WERI-Rb-1 (cell line): ENCODE measurements around the gene STK11IP.

Experiments used
- DNase-seq: peaks from one replicate; pipeline ENCODE4 v3.0.0-alpha.2; 2020
- H3K27ac ChIP-seq: fragments of 250-450 bp; sonication (Bioruptor Pico); 2 replicates; pipeline ENCODE4 v1.5.1; 2020; ENCODE audit warnings: mild to moderate bottlenecking, moderate library complexity
- H3K27me3 ChIP-seq: fragments of 250-450 bp; sonication (Bioruptor Pico); 2 replicates; pipeline ENCODE4 v1.5.1; 2021; ENCODE audit warnings: mild to moderate bottlenecking, low read depth, moderate library complexity; ENCODE audit not compliant: insufficient read depth, severe bottlenecking
- H3K36me3 ChIP-seq: fragments of 250-450 bp; sonication (Bioruptor Pico); 2 replicates; pipeline ENCODE4 v1.5.1; 2020; ENCODE audit warnings: mild to moderate bottlenecking, moderate library complexity
- H3K4me3 ChIP-seq: 2 replicates; pipeline ENCODE4 v1.5.1; 2011; ENCODE audit warnings: low read depth, mild to moderate bottlenecking, control low read depth, low read length
- H3K9me3 ChIP-seq: fragments of 250-450 bp; sonication (Bioruptor Pico); 2 replicates; pipeline ENCODE4 v1.5.1; 2021; ENCODE audit warnings: mild to moderate bottlenecking, moderate library complexity; ENCODE audit not compliant: severe bottlenecking
- TF ChIP-seq, protein P1 (sequence below): IDR thresholded peaks from 2 replicates; pipeline ENCODE4 v1.5.1; 2011; ENCODE audit warnings: low read depth, mild to moderate bottlenecking, control low read depth, inconsistent platforms, low read length

STK11IP gene

DNA sequence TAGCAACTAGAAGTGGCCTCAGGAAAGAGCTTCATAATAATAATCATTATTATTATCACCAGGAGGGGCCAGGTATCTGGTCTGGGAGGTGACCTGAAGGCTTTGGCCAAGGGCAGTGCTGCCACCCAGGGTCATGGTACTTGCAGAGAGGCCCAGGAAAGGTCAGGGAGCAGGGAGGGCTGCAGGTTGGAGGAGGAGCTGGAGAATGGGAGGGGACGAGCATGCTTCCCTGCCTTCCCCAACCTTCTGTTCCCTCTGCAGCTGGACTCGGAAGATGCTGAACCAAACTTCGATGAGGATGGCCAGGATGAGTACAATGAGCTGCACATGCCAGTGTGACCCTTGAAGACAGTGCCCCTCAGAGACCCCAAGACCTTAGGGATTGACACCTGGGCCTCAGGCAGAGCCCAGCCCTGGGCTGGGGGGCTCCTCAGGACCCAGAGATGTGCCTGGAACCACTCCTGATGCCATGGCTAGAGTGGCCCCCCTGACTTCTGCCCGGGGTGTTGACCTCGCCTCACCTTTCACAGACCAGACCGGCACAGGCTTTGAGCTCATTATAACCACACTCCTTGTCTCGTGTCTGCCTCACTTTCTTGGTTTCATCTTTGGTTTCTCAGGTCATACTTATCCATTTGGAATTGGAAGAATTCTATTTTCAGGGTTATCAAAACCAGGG is 43.9 kb downstream of the STK11IP start:
- Histone ChIP-seq H3K4me3 (no peak overlapping the region), H3K27ac (no peak overlapping the region), H3K36me3 (peaks cover 3% of the 10 kb centered on the region; the same call in 1 of the 2 replicates), H3K9me3 (no peaks in the 10 kb centered on the region), H3K27me3 (no peaks in the 10 kb centered on the region)
- no peak for DNase-seq
- TF ChIP-seq, protein P1, sequence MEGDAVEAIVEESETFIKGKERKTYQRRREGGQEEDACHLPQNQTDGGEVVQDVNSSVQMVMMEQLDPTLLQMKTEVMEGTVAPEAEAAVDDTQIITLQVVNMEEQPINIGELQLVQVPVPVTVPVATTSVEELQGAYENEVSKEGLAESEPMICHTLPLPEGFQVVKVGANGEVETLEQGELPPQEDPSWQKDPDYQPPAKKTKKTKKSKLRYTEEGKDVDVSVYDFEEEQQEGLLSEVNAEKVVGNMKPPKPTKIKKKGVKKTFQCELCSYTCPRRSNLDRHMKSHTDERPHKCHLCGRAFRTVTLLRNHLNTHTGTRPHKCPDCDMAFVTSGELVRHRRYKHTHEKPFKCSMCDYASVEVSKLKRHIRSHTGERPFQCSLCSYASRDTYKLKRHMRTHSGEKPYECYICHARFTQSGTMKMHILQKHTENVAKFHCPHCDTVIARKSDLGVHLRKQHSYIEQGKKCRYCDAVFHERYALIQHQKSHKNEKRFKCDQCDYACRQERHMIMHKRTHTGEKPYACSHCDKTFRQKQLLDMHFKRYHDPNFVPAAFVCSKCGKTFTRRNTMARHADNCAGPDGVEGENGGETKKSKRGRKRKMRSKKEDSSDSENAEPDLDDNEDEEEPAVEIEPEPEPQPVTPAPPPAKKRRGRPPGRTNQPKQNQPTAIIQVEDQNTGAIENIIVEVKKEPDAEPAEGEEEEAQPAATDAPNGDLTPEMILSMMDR = no peak

DNA sequence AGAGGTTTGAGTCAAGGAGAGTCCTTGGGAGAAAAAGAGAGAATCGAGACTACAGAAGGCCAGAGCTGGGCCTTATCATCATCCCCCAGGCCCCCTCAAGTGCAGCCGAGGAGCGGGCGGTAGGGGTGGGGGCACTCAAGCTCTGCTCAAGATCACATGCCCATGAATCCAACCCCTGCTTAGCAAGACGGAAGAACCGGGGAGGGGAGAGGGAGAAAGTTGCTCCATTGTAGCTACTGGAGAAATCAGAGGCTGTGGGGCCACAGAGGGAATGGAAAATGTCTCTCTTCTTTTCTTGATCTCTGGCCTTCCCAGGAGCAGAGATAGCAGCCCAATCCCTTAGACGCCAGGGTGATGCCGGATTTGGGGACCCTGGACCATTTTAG is 44.4 kb downstream of the STK11IP start:
- Histone ChIP-seq H3K36me3 (peaks cover 3% of the 10 kb centered on the region; the same call in 1 of the 2 replicates), H3K27ac (no peak overlapping the region), H3K4me3 (no peak overlapping the region), H3K27me3 (no peaks in the 10 kb centered on the region), H3K9me3 (no peaks in the 10 kb centered on the region)
- TF ChIP-seq, protein P1 = no peak
- DNase-seq = no peak

DNA sequence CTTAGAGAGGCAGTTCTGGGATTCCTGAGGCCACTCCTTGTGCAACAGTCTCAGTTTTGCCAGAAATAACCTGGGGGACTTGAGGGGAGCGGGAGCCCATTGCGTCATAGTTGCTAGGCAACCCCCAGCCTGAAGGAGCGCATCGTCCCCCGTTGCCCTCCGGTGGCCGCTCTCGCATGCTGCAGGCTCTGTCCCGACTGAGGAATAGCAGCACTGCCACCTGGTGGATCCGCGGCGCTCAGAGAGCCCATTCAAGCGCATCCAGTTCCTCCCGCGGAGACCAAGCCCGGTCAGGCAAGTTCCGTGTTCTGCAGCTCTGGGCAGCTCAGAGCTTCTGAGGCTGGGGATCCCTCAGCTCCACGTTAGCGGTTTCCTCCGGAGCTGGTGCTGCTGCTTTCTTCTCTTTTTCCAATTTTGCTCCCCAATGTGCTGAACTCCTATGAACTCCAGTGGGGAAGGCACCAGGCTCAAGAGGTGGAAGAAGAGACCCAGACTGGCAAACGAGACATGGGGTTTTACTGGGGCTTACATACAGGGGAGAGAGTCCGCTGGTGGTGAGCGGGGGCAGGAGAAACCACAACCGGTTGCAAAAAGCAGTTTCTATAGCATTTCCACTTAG is 44.9 kb downstream of the STK11IP start:
- TF ChIP-seq, protein P1 = peak; percentile 99
- DNase-seq = peak; percentile 96
- Histone ChIP-seq H3K9me3 (no peaks in the 10 kb centered on the region), H3K27me3 (no peaks in the 10 kb centered on the region), H3K4me3 (no peak overlapping the region), H3K27ac (no peak overlapping the region), H3K36me3 (peaks cover 3% of the 10 kb centered on the region; the same call in 1 of the 2 replicates)

DNA sequence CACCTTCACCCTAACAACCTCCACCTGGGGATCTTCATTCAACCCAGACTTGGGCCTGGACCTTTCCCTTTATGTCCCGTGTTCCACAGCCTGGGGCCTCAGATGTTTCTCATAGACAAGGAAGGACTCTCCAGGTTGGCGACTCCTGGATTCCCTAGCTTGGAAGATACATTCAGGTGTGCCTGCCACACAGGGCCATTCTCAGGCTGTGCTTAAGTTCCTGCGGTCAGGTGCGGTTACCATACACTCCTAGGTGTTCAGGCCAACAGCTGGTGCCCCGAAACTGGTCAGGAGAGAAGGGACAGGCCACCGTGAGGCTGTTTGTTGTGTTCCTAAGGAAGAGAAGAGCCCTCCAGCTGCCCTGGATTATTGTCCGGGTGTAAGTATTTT is 45.4 kb downstream of the STK11IP start:
- TF ChIP-seq, protein P1 = no peak
- H3K27ac ChIP-seq = no peak overlapping the region
- H3K4me3 ChIP-seq = no peak overlapping the region
- no peak for DNase-seq
- H3K9me3 ChIP-seq = no peaks in the 10 kb centered on the region
- H3K27me3 ChIP-seq = no peaks in the 10 kb centered on the region
- peaks cover 3% of the 10 kb centered on the region; the same call in 1 of the 2 replicates for H3K36me3 ChIP-seq

- Histone ChIP-seq H3K4me3 (no peak overlapping the region), H3K27me3 (no peaks in the 10 kb centered on the region), H3K9me3 (no peaks in the 10 kb centered on the region), H3K27ac (peak overlapping the region; percentile 81), H3K36me3 (peaks cover 3% of the 10 kb centered on the region; the same call in 1 of the 2 replicates)
- DNase-seq = peak; percentile 34
- TF ChIP-seq, protein P1 = no peak
Measured at GRCh38 chr2:219643788-219644398, 46.2 kb downstream of the STK11IP start.
